Vagina (tissue), 2 donors: Measurements from ENCODE around the gene TLK2. TPM values are rescaled to one million over a fixed set of nuclear protein-coding genes. Genes with fewer than 3 reads are reported as not detected.
A peak's percentile ranks its signal among the peaks of the same experiment; 100 is the strongest.
"Not testable (repeated sequence)": the region's sequence is repeated elsewhere in the genome, so short reads cannot be mapped to it uniquely, and the experiment has no call there.

Source experiments
- DNase-seq, 2 donors: peaks; one replicate each; pipeline ENCODE4 v3.0.0-alpha.2; 2017; ENCODE audit errors: extremely low spot score in 2 of 2
- H3K27ac ChIP-seq: fragments of 200-600 bp; sonication (generic); one replicate; pipeline ENCODE4 v1.5.1; 2019
- H3K27me3 ChIP-seq: fragments of 200-600 bp; sonication (generic); one replicate; pipeline ENCODE4 v1.5.1; 2019
- H3K36me3 ChIP-seq, 2 donors: fragments of 200-600 bp; sonication (generic); one replicate each; pipeline ENCODE4 v1.5.1; 2017 to 2019
- H3K4me1 ChIP-seq: fragments of 200-600 bp; sonication (generic); one replicate; pipeline ENCODE4 v1.5.1; 2019
- H3K4me3 ChIP-seq, 2 donors: fragments of 200-600 bp; sonication (generic); 1 replicate in 1 of 2; 2 replicates in 1 of 2; pipeline ENCODE4 v1.5.1; 2016 to 2019
- H3K9me3 ChIP-seq: fragments of 200-600 bp; sonication (generic); one replicate; pipeline ENCODE4 v1.5.1; 2019
- POLR2A ChIP-seq, 2 donors: fragments of 450-650 bp; IDR thresholded peaks; one replicate each; pipeline ENCODE4 v1.6.1; 2017; ENCODE audit warnings: antibody characterized with exemption in 2 of 2, mild to moderate bottlenecking in 2 of 2, moderate library complexity in 2 of 2
- POLR2AphosphoS5 ChIP-seq, 2 donors: sonication (generic); formaldehyde crosslinking; IDR thresholded peaks; one replicate each; pipeline ENCODE4 v1.9.0; 2017; ENCODE audit warnings: antibody characterized with exemption in 2 of 2, mild to moderate bottlenecking in 2 of 2, low read depth in 1 of 2; ENCODE audit not compliant: insufficient read depth in 1 of 2
- intact Hi-C: fragments of 100-400 bp; cut with DNase I; formaldehyde crosslinking; loops from one replicate; pipeline ENCODE4 v1.15.1; 2023
- total RNA-seq: library from RNA; depleted of rRNA; stranded (reverse); fragments of >200 nt; gene quantifications from one replicate; pipeline ENCODE4 v1.2.3, GENCODE V29; 2016
- TF ChIP-seq, protein P1 (sequence below), 3 experiments: fragments of 450-650 bp in 2 of 3; fragments of 200-600 bp in 1 of 3; sonication (generic) in 1 of 3; IDR thresholded peaks; one replicate each; pipeline ENCODE4 v1.5.1; 2017 to 2019; ENCODE audit warnings: antibody characterized with exemption in 3 of 3, mild to moderate bottlenecking in 2 of 3, moderate library complexity in 2 of 3

TLK2 gene
- total RNA-seq, 1 donor from 2014 or later: 40.3 TPM

DNA sequence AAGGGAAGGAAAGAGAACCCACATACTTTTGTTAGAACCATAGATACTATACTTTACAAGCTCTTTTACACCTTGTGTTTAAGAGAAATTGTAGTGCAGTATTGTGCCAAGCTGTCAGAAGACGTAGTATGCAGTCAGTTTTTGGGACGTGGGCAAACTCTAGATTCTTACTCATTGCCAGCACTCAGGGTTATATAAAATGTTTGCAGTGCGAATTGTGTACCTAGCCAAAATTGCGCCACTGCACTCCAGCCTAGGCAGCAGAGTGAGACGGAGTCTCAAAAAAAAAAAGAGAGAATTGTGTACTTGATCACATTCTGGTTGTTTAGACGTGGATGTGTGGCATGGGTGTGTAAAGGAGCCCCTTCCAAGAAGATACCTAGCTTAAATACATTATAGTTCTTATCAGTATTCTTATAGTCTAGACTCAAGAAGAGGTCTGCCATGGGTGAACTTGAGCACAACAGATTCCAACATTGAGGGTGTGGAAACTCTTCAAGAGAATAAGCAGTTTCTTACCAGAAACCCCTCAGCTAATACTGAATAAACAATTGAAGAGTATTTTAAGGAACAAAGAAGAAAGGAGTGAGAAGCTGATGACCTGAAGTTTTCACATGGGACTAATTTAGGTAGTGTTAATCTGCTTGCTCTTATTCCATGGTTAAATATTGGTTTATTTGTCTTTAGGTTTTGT, 121.5 kb downstream of the TLK2 start:
- intact Hi-C loops: no loop called here
- TF ChIP-seq POLR2AphosphoS5 (IDR thresholded peaks at IDR 0.05; ENCODE audit: insufficient read depth in 1 of 2, low read depth in 1 of 2) (no peak), POLR2A (IDR thresholded peaks at IDR 0.05) (no peak)
- TF ChIP-seq, protein P1, sequence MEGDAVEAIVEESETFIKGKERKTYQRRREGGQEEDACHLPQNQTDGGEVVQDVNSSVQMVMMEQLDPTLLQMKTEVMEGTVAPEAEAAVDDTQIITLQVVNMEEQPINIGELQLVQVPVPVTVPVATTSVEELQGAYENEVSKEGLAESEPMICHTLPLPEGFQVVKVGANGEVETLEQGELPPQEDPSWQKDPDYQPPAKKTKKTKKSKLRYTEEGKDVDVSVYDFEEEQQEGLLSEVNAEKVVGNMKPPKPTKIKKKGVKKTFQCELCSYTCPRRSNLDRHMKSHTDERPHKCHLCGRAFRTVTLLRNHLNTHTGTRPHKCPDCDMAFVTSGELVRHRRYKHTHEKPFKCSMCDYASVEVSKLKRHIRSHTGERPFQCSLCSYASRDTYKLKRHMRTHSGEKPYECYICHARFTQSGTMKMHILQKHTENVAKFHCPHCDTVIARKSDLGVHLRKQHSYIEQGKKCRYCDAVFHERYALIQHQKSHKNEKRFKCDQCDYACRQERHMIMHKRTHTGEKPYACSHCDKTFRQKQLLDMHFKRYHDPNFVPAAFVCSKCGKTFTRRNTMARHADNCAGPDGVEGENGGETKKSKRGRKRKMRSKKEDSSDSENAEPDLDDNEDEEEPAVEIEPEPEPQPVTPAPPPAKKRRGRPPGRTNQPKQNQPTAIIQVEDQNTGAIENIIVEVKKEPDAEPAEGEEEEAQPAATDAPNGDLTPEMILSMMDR (IDR thresholded peaks at IDR 0.05): no peak
- no peak for DNase-seq
- H3K4me1 ChIP-seq: peaks cover 7% of the 10 kb centered on the region
- no peak overlapping the region for H3K4me3 ChIP-seq
- no peak overlapping the region for H3K27ac ChIP-seq
- no peaks in the 10 kb centered on the region for H3K9me3 ChIP-seq
- no peaks in the 10 kb centered on the region for H3K27me3 ChIP-seq
- peaks cover 0 to 35% of the 10 kb centered on the region in 2 donors for H3K36me3 ChIP-seq

DNA sequence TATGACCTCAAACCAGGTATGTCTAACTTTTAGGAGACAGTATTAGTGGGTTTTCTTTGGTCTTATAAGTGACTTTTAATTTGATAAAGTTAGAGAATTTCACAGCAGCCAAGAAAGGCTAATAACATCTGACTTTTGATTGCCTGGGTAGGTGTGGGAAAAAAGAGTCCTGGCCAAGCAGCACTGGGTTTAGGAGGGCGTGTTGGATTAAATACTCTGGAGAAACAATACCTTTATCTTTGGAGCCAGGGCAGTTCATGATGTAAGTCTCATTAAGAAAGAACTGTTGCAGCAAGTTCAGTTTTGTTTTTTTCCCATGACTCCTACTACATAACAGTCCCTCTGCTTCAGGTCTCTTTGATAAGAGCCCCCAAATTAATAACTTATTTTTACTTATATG, 122.2 kb downstream of the TLK2 start:
- Histone ChIP-seq H3K4me1 (peaks cover 7% of the 10 kb centered on the region), H3K36me3 (peaks cover 0 to 35% of the 10 kb centered on the region in 2 donors), H3K4me3 (no peak overlapping the region), H3K27ac (no peak overlapping the region), H3K27me3 (no peaks in the 10 kb centered on the region), H3K9me3 (no peaks in the 10 kb centered on the region)
- intact Hi-C loops: no loop called here
- no peak for DNase-seq
- TF ChIP-seq POLR2AphosphoS5 (IDR thresholded peaks at IDR 0.05; ENCODE audit: insufficient read depth in 1 of 2, low read depth in 1 of 2) (no peak), POLR2A (IDR thresholded peaks at IDR 0.05) (no peak)
- TF ChIP-seq, protein P1 (IDR thresholded peaks at IDR 0.05): no peak

DNA sequence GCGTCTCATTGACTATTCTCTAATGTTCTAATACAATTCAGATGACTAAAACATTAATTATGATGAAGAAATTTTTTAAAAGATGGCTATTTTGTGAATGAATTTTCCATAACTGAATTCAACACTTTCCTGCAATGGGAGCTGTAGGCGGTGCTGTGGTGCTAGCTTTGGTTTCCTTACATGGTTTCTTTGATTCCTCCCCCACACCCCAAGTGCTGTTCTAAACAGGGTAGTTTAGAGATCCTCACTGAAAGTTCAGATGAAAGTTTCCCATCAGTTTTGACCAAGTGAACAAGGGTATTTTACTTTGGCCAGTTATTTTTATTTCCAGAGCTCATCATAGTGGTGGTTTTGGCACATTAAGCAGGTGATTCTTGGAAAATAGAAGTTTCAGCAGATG, 122.8 kb downstream of the TLK2 start:
- H3K36me3 ChIP-seq: peaks cover 0 to 39% of the 10 kb centered on the region in 2 donors
- no peak for TF ChIP-seq POLR2AphosphoS5 (IDR thresholded peaks at IDR 0.05; ENCODE audit: insufficient read depth in 1 of 2, low read depth in 1 of 2)
- TF ChIP-seq, protein P1 (IDR thresholded peaks at IDR 0.05): peak in 1 of 3 experiments; percentile 19
- H3K4me1 ChIP-seq: peaks cover 7% of the 10 kb centered on the region
- no peak overlapping the region for H3K27ac ChIP-seq
- H3K9me3 ChIP-seq: no peaks in the 10 kb centered on the region
- intact Hi-C loops: no loop called here
- no peak overlapping the region for H3K4me3 ChIP-seq
- DNase-seq: no peak
- no peaks in the 10 kb centered on the region for H3K27me3 ChIP-seq

DNA sequence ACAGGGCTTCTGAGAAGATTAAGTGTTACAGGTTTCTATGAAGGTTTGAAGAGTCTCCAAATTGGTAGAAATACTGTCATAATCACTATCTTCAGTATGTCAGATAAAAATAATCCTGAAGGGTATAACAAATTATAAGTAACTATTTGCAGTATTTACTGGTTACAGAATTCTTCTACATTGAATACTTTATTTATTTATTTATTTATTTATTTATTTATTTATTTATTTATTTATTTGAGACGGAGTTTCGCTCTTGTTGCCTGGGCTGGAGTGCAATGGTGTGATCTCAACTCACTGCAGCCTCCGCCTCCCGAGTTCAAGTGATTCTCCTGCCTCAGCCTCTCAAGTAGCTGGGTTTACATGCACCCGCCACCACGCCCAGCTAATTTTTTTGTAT, 125.2 kb downstream of the TLK2 start:
- intact Hi-C loops, H3K4me3 ChIP-seq, H3K27ac ChIP-seq, H3K27me3 ChIP-seq, H3K9me3 ChIP-seq, H3K4me1 ChIP-seq, DNase-seq: not testable (repeated sequence)
- peaks cover 0 to 51% of the 10 kb centered on the region in 2 donors for H3K36me3 ChIP-seq

DNA sequence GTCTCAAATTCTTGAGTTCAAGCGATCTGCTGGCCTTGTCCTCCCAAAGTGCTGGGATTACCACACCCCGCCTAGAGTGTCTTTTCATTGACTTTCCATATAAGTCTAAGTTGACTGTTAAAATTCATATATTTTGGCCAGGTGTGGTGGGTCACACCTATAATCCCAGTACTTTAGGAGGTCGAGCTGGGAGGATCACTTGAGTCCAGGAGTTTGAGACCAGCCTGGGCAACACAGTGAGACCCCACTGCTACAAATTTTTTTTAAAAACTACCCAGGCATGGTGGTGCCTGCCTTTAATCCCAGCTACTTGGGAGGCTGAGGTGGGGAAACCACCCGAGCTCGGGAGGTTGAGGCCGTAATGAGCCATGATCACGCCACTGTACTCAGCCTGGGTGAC, 127.0 kb downstream of the TLK2 start:
- Histone ChIP-seq H3K27me3 (no peaks in the 10 kb centered on the region), H3K4me3 (no peak overlapping the region), H3K27ac (no peak overlapping the region), H3K9me3 (no peaks in the 10 kb centered on the region), H3K4me1 (no peaks in the 10 kb centered on the region), H3K36me3 (peaks cover 0 to 54% of the 10 kb centered on the region in 2 donors)
- TF ChIP-seq, protein P1 (IDR thresholded peaks at IDR 0.05): no peak
- no peak for TF ChIP-seq POLR2AphosphoS5 (IDR thresholded peaks at IDR 0.05; ENCODE audit: insufficient read depth in 1 of 2, low read depth in 1 of 2)
- TF ChIP-seq POLR2A (IDR thresholded peaks at IDR 0.05): no peak
- intact Hi-C loops: no loop called here
- DNase-seq: no peak
